Large intestine (tissue), 12 donors: ENCODE results near the gene NUP93. TPM values are rescaled to one million over a fixed set of nuclear protein-coding genes. Genes with fewer than 3 reads are reported as not detected.

Source experiments
- DNase-seq, 2 donors: peaks; one replicate each; pipeline versions ENCODE4 v3.0.0 to v3.0.0-alpha.2; 2013
- H3K27ac ChIP-seq: one replicate; pipeline ENCODE4 v1.5.1; 2013; ENCODE audit warnings: low read length
- H3K27me3 ChIP-seq: 2 replicates; pipeline ENCODE4 v1.6.1; 2013; ENCODE audit warnings: low read length; ENCODE audit not compliant: control insufficient read depth, insufficient read depth
- H3K36me3 ChIP-seq: 2 replicates; pipeline ENCODE4 v1.6.1; 2013; ENCODE audit warnings: low read length; ENCODE audit not compliant: control insufficient read depth, insufficient read depth
- H3K4me1 ChIP-seq: one replicate; pipeline ENCODE4 v1.6.1; 2013; ENCODE audit warnings: low read length; ENCODE audit not compliant: control insufficient read depth, insufficient read depth
- H3K4me3 ChIP-seq: one replicate; pipeline ENCODE4 v1.5.1; 2013; ENCODE audit warnings: low read length
- H3K9me3 ChIP-seq: one replicate; pipeline ENCODE4 v1.6.1; 2013; ENCODE audit warnings: mild to moderate bottlenecking, low read depth, low read length, moderate library complexity; ENCODE audit not compliant: control insufficient read depth
- WGBS: methylation state at CpG from one replicate; pipeline ENCODE4 v1.1.5; 2013; ENCODE audit warnings: low lambda C conversion rate; ENCODE audit not compliant: insufficient coverage; 5-methylcytosine and 5-hydroxymethylcytosine counted together
- long read RNA-seq, 11 donors: transcript quantifications; one replicate each; lab custom pipeline, GENCODE V29; 2026
- polyA plus RNA-seq: library from polyadenylated mRNA; unstranded; fragments of 120-200 nt; gene quantifications from one replicate; pipeline ENCODE4 v1.2.1, GENCODE V29; 2013

Gene NUP93
- 40.4 TPM for polyA plus RNA-seq
- long read RNA-seq, donor 1, partial matches to known transcripts = 0 of 7 reads
- long read RNA-seq, donor 1, other reads (novel, unspliced or antisense) = 0 of 7 reads
- long read RNA-seq, donor 2, partial matches to known transcripts = 0 of 4 reads
- long read RNA-seq, donor 2, other reads (novel, unspliced or antisense) = 0 of 4 reads
- long read RNA-seq, donor 3 = 0 reads
- long read RNA-seq, donor 4, partial matches to known transcripts = 0 of 1 reads
- long read RNA-seq, donor 4, other reads (novel, unspliced or antisense) = 0 of 1 reads
- long read RNA-seq, donor 5, partial matches to known transcripts = 0 of 2 reads
- long read RNA-seq, donor 5, other reads (novel, unspliced or antisense) = 0 of 2 reads
- long read RNA-seq, donor 6, partial matches to known transcripts = 0 of 5 reads
- long read RNA-seq, donor 6, other reads (novel, unspliced or antisense) = 0 of 5 reads
- long read RNA-seq, donor 7, partial matches to known transcripts = 0 of 3 reads
- long read RNA-seq, donor 7, other reads (novel, unspliced or antisense) = 0 of 3 reads
- long read RNA-seq, donor 8, transcript NUP93-201 (22 exons, 2,741 nt) = major isoform, 6 of 16 reads
- long read RNA-seq, donor 8, partial matches to known transcripts = 10 of 16 reads
- long read RNA-seq, donor 8, other reads (novel, unspliced or antisense) = 0 of 16 reads
- long read RNA-seq, donor 9, transcript NUP93-201 (22 exons, 2,741 nt) = major isoform, 7 of 7 reads
- long read RNA-seq, donor 9, partial matches to known transcripts = 0 of 7 reads
- long read RNA-seq, donor 9, other reads (novel, unspliced or antisense) = 0 of 7 reads
- long read RNA-seq, donor 10, transcript NUP93-201 (22 exons, 2,741 nt) = major isoform, 7 of 11 reads
- long read RNA-seq, donor 10, partial matches to known transcripts = 0 of 11 reads
- long read RNA-seq, donor 10, other reads (novel, unspliced or antisense) = 0 of 11 reads
- long read RNA-seq, donor 11, partial matches to known transcripts = 0 of 2 reads
- long read RNA-seq, donor 11, other reads (novel, unspliced or antisense) = 0 of 2 reads

GRCh38 chr16:56729735-56730662, at the start of gene NUP93:
Gene NUP93, plus strand, starts transcription at chr16:56730129. Its CDS starts 18,119 bp downstream, at chr16:56748248.
- DNase-seq = peak; percentile 90 to 94
- Histone ChIP-seq H3K36me3 (no peaks in the 10 kb centered on the region), H3K4me3 (peak within 1 kb of the TSS; percentile 93), H3K9me3 (no peaks in the 10 kb centered on the region), H3K4me1 (peaks cover 9% of the 10 kb centered on the region), H3K27me3 (no peaks in the 10 kb centered on the region), H3K27ac (peak within 1 kb of the TSS; percentile 81)
- no CpG with 5 or more reads among the region's 70 CpGs for WGBS

DNA sequence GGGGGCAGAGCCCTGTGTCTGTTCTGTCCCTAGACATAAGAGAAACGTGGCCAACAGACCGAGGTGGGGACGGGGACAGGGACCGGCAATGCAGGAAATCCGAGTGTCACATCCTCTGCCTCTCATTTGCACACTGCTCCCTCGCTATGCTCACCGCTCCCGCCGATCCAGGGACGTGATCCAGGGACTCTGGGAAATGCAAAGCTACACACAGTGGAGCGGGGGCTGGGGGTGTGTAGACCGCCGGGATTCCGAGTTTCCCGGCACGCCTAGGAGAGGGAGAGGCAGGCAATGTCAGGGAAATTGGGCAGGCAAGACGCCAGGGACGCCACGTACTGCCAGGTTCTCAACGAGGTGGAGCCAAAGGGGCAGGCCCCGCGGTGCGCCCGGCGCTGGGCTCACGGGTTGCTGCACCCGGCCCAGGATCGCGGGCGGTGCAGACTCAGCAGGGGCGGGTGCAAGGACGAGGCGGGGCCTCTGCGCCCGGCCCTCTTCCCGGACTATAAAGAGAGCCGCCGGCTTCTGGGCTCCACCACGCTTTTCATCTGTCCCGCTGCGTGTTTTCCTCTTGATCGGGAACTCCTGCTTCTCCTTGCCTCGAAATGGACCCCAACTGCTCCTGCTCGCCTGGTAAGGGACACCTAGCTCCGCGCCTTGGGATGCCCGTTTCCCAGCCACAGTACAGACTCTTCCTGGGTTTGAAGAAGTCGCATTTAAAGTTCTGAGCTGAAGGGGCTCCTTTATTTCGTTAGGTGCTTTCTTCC, 47.8 kb upstream of the NUP93 start, which contains the start of gene MT1X:
Gene MT1X (plus strand): TSS at position 532 of the 764 bp plus-strand sequence. CDS start 71 bp downstream, at position 603.
- peak within 1 kb of the TSS; percentile 61 for H3K4me3 ChIP-seq
- H3K4me1 ChIP-seq = peaks cover 7% of the 10 kb centered on the region
- H3K9me3 ChIP-seq = peaks cover 6% of the 10 kb centered on the region
- no CpG with 5 or more reads among the region's 49 CpGs for WGBS
- no peaks in the 10 kb centered on the region for H3K36me3 ChIP-seq
- peaks cover 3% of the 10 kb centered on the region for H3K27me3 ChIP-seq
- peak within 1 kb of the TSS; percentile 70 for H3K27ac ChIP-seq
- DNase-seq = peak; percentile 94 to 97

DNA sequence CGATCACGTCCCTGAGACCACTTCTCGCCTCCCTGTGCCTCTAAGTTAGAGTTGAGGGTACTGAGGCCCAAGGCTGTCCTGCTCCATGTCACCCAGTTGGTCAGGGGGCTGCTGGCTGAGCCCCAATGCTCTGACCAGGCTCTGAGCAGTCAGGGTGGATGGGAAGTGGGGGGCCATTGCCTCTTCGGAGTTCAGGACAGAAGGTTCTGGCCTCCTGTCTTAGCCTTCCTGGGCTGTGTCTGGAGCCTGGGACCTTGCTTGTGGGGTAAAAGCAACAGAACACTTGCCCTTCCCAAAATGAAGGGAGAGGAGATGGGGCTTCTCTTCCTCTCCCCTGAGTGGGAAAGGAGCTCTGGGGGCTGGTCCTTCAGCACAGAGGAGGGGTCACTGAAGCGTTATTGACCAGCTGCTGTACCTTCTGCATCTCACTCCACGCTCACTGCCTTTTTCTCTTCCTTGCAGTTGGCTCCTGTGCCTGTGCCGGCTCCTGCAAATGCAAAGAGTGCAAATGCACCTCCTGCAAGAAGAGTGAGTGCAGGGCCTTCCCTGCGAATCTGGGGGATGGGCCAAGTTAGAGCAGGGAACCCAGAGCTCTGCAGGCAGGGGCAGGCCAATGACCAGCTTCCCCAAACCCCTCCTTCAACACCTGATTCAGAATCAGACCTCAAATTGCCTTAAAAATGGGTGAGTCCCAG, 47.1 kb upstream of the NUP93 start:
- DNase-seq = no peak
- H3K36me3 ChIP-seq = no peaks in the 10 kb centered on the region
- H3K4me3 ChIP-seq = peak overlapping the region; percentile 61
- peak overlapping the region; percentile 41 for H3K27ac ChIP-seq
- WGBS = no CpG with 5 or more reads among the region's 8 CpGs
- peaks cover 6% of the 10 kb centered on the region for H3K9me3 ChIP-seq
- no peaks in the 10 kb centered on the region for H3K27me3 ChIP-seq
- H3K4me1 ChIP-seq = peaks cover 7% of the 10 kb centered on the region

- Histone ChIP-seq H3K27ac (no peak overlapping the region), H3K4me3 (peak overlapping the region; percentile 61), H3K9me3 (peaks cover 6% of the 10 kb centered on the region), H3K36me3 (no peaks in the 10 kb centered on the region), H3K27me3 (no peaks in the 10 kb centered on the region), H3K4me1 (peaks cover 7% of the 10 kb centered on the region)
- 40% methylated on average over 1 of the region's 5 CpGs for WGBS
- no peak for DNase-seq
Measured at GRCh38 chr16:56683424-56684172, 46.3 kb upstream of the NUP93 start.

GRCh38 chr16:56684256-56684925, 45.5 kb upstream of the NUP93 start:
- Histone ChIP-seq H3K4me3 (no peak overlapping the region), H3K36me3 (no peaks in the 10 kb centered on the region), H3K9me3 (peaks cover 6% of the 10 kb centered on the region), H3K27me3 (no peaks in the 10 kb centered on the region), H3K27ac (no peak overlapping the region), H3K4me1 (peaks cover 7% of the 10 kb centered on the region)
- WGBS = no CpG with 5 or more reads among the region's 4 CpGs
- no peak for DNase-seq

DNA sequence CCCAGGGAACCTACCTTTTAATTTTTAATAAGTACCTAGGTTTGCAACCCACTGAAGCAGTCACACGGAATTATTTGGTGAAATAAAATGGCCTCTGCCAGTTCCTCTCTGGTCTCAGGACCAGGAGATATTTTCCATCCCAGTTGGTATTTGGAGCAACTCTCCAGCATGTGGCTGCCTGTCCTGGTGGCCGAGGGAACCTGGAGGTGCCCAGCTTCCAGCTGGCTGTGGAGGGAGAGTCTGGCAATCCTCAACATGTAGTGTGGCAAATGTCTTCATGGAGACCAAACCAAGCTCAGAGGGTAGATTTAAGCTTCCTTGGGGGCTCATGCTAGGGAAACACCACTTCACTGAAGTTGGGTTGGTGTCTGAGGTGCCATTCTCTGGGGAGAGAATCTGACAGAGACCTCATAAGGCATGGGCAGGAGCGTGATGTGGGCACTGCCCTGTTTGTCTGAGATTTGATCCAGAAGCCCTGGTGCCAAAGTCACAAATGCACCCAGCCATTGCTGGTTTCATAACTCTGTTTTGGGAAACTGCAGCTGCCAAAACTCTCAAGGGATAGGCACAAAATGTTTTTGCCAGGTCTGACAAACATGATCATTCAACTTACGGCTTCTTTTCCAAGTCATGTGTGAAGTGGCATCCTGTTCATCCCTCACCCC, 44.9 kb upstream of the NUP93 start:
- H3K9me3 ChIP-seq = peaks cover 6% of the 10 kb centered on the region
- H3K27ac ChIP-seq = no peak overlapping the region
- H3K27me3 ChIP-seq = no peaks in the 10 kb centered on the region
- no peak overlapping the region for H3K4me3 ChIP-seq
- no peaks in the 10 kb centered on the region for H3K36me3 ChIP-seq
- peaks cover 7% of the 10 kb centered on the region for H3K4me1 ChIP-seq
- no CpG with 5 or more reads among the region's 4 CpGs for WGBS
- no peak for DNase-seq

GRCh38 chr16:56686758-56687157, 43.2 kb upstream of the NUP93 start:
- no peak overlapping the region for H3K4me3 ChIP-seq
- peaks cover 5% of the 10 kb centered on the region for H3K4me1 ChIP-seq
- H3K27ac ChIP-seq = no peak overlapping the region
- no peak for DNase-seq
- H3K9me3 ChIP-seq = peaks cover 6% of the 10 kb centered on the region
- WGBS = 100% methylated on average over 2 of the region's 7 CpGs
- no peaks in the 10 kb centered on the region for H3K27me3 ChIP-seq
- H3K36me3 ChIP-seq = no peaks in the 10 kb centered on the region

DNA sequence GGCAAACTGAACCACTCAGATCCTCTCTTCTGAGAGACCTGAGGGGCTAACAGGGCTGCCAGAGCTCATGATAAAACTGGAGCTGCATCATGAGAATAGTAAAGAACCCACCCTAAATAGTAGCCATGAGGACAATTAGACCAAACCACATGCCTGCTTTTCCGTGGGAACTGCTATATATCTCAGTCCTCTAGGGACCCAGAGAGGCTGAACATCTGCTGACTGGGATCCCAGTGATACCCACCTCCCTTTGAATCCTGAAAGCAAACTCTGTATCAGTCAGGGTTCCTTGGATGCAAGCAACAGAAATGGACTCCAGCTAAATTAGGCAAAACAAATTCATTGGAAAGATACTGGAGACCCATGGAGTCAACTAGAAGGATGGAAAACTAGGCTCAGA, 41.2 kb upstream of the NUP93 start:
- Histone ChIP-seq H3K4me1 (peaks cover 6% of the 10 kb centered on the region), H3K27me3 (no peaks in the 10 kb centered on the region), H3K36me3 (no peaks in the 10 kb centered on the region), H3K27ac (no peak overlapping the region), H3K9me3 (peaks cover 6% of the 10 kb centered on the region), H3K4me3 (no peak overlapping the region)
- no peak for DNase-seq
- WGBS = no CpG with 5 or more reads among the region's 1 CpG
